ENCODE measurements around the gene C1QTNF1. TPM values are rescaled to one million over a fixed set of nuclear protein-coding genes. Genes with fewer than 3 reads are reported as not detected.
A peak's percentile ranks its signal among the peaks of the same experiment; 100 is the strongest.

Gene C1QTNF1
- total and polyA plus RNA-seq, 9 of the 15 experiments (the other 6 are each of a cell fraction or from before 2014, with no cell fraction given): 0.09 TPM; not detected in 8

- TF ChIP-seq, protein P1, sequence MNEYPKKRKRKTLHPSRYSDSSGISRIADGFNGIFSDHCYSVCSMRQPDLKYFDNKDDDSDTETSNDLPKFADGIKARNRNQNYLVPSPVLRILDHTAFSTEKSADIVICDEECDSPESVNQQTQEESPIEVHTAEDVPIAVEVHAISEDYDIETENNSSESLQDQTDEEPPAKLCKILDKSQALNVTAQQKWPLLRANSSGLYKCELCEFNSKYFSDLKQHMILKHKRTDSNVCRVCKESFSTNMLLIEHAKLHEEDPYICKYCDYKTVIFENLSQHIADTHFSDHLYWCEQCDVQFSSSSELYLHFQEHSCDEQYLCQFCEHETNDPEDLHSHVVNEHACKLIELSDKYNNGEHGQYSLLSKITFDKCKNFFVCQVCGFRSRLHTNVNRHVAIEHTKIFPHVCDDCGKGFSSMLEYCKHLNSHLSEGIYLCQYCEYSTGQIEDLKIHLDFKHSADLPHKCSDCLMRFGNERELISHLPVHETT (CRISPR knock-in tag; conservative IDR thresholded peaks at IDR 0.05 in 1 of 2, IDR thresholded peaks at IDR 0.05 in 1 of 2): 0 out of 4 replicates have a peak, but pooled peaks of 1 of the 2 experiments have one; percentile 46
- TF ChIP-seq VEZF1 (CRISPR knock-in tag; IDR thresholded peaks at IDR 0.05) (0 out of 2 replicates have a peak, but pooled peaks have one; percentile 11), L3MBTL2 (IDR thresholded peaks at IDR 0.05) (peak; percentile 28; the same call in 1 of the 2 replicates), TEAD2 (tag; IDR thresholded peaks at IDR 0.05) (no peak), ZNF79 (CRISPR knock-in tag; IDR thresholded peaks at IDR 0.05; ENCODE audit: low read depth) (no peak), U2AF1 (optimal IDR thresholded peaks at IDR 0.05; ENCODE audit: low read depth, low read length) (no peak), FOXP1 (CRISPR knock-in tag; IDR thresholded peaks at IDR 0.05) (no peak), ZNF395 (CRISPR knock-in tag; IDR thresholded peaks at IDR 0.05) (peak; percentile 49; the same call in 1 of the 2 replicates), LEF1 (IDR thresholded peaks at IDR 0.05) (no peak), NR2C2 (CRISPR knock-in tag; IDR thresholded peaks at IDR 0.05) (no peak), NR2C2 (tag; IDR thresholded peaks at IDR 0.05) (peak; percentile 64; the same call in 1 of the 2 replicates), POLR3A (IDR thresholded peaks at IDR 0.05; ENCODE audit: borderline replicate concordance, extremely low read depth, insufficient read depth, insufficient read length) (no peak)
- TF ChIP-seq, protein P2, sequence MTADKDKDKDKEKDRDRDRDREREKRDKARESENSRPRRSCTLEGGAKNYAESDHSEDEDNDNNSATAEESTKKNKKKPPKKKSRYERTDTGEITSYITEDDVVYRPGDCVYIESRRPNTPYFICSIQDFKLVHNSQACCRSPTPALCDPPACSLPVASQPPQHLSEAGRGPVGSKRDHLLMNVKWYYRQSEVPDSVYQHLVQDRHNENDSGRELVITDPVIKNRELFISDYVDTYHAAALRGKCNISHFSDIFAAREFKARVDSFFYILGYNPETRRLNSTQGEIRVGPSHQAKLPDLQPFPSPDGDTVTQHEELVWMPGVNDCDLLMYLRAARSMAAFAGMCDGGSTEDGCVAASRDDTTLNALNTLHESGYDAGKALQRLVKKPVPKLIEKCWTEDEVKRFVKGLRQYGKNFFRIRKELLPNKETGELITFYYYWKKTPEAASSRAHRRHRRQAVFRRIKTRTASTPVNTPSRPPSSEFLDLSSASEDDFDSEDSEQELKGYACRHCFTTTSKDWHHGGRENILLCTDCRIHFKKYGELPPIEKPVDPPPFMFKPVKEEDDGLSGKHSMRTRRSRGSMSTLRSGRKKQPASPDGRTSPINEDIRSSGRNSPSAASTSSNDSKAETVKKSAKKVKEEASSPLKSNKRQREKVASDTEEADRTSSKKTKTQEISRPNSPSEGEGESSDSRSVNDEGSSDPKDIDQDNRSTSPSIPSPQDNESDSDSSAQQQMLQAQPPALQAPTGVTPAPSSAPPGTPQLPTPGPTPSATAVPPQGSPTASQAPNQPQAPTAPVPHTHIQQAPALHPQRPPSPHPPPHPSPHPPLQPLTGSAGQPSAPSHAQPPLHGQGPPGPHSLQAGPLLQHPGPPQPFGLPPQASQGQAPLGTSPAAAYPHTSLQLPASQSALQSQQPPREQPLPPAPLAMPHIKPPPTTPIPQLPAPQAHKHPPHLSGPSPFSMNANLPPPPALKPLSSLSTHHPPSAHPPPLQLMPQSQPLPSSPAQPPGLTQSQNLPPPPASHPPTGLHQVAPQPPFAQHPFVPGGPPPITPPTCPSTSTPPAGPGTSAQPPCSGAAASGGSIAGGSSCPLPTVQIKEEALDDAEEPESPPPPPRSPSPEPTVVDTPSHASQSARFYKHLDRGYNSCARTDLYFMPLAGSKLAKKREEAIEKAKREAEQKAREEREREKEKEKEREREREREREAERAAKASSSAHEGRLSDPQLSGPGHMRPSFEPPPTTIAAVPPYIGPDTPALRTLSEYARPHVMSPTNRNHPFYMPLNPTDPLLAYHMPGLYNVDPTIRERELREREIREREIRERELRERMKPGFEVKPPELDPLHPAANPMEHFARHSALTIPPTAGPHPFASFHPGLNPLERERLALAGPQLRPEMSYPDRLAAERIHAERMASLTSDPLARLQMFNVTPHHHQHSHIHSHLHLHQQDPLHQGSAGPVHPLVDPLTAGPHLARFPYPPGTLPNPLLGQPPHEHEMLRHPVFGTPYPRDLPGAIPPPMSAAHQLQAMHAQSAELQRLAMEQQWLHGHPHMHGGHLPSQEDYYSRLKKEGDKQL (CRISPR knock-in tag; IDR thresholded peaks at IDR 0.05; ENCODE audit: borderline replicate concordance): no peak
Measured at GRCh38 chr17:78979780-78980623, 44.0 kb upstream of the C1QTNF1 start, which contains the start of gene LGALS3BP (continued).

Measured in K562 (cell line).